Loucy (cell line): ENCODE results near the gene SRCIN1.

Source experiments
- H2AFZ ChIP-seq: fragments of 200-600 bp; sonication (generic); 2 replicates; pipeline ENCODE4 v1.6.0; 2016; ENCODE audit warnings: antibody characterized with exemption, mild to moderate bottlenecking, low read length, moderate library complexity
- H3F3A ChIP-seq: fragments of 200-600 bp; 2 replicates; pipeline ENCODE4 v1.6.0; 2016; ENCODE audit warnings: antibody characterized with exemption, low read depth, mild to moderate bottlenecking
- H3K27me3 ChIP-seq: fragments of 200-600 bp; sonication (generic); 2 replicates; pipeline ENCODE4 v1.6.1; 2014; ENCODE audit warnings: low read length, mild to moderate bottlenecking; ENCODE audit not compliant: insufficient read depth, poor library complexity, severe bottlenecking
- H3K36me3 ChIP-seq: fragments of 200-600 bp; sonication (generic); 2 replicates; pipeline ENCODE4 v1.6.1; 2016; ENCODE audit warnings: low read length; ENCODE audit not compliant: insufficient read depth
- H3K4me1 ChIP-seq: fragments of 200-600 bp; sonication (generic); 2 replicates; pipeline ENCODE4 v1.5.1; 2014; ENCODE audit warnings: low read length, mild to moderate bottlenecking; ENCODE audit not compliant: insufficient read depth, poor library complexity, severe bottlenecking
- H3K4me2 ChIP-seq: fragments of 200-600 bp; sonication (generic); 2 replicates; pipeline ENCODE4 v1.6.0; 2014; ENCODE audit warnings: antibody characterized with exemption, low read length, low read depth, mild to moderate bottlenecking; ENCODE audit not compliant: poor library complexity, severe bottlenecking
- H3K4me3 ChIP-seq: fragments of 200-600 bp; sonication (generic); 2 replicates; pipeline ENCODE4 v1.5.1; 2014; ENCODE audit warnings: low read length, mild to moderate bottlenecking, mixed read lengths; ENCODE audit not compliant: poor library complexity, severe bottlenecking
- H3K79me2 ChIP-seq: fragments of 200-600 bp; sonication (generic); 2 replicates; pipeline ENCODE4 v1.6.1; 2014; ENCODE audit warnings: low read length; ENCODE audit not compliant: insufficient read depth
- H3K9ac ChIP-seq: fragments of 200-600 bp; sonication (generic); 2 replicates; pipeline ENCODE4 v1.6.0; 2014; ENCODE audit warnings: mild to moderate bottlenecking, low read depth, low read length, moderate library complexity; ENCODE audit not compliant: poor library complexity, severe bottlenecking
- H3K9me2 ChIP-seq: fragments of 200-600 bp; sonication (generic); replicated peaks from 2 replicates; pipeline ENCODE4 v1.6.1; 2016; ENCODE audit warnings: low read depth, low read length, mixed read lengths
- H3K9me3 ChIP-seq: fragments of 200-600 bp; sonication (generic); 2 replicates; pipeline ENCODE4 v1.6.1; 2014; ENCODE audit warnings: mild to moderate bottlenecking, antibody characterized with exemption, low read length, low read depth; ENCODE audit not compliant: insufficient read depth
- H4K20me1 ChIP-seq: fragments of 200-600 bp; sonication (generic); 2 replicates; pipeline ENCODE4 v1.6.0; 2014; ENCODE audit warnings: antibody characterized with exemption, low read length, mild to moderate bottlenecking; ENCODE audit not compliant: insufficient read depth, poor library complexity, severe bottlenecking
- EZH2phosphoT487 ChIP-seq: fragments of 200-600 bp; IDR thresholded peaks from 2 replicates; pipeline ENCODE4 v1.6.1; 2018; ENCODE audit warnings: antibody characterized with exemption, mild to moderate bottlenecking, moderate library complexity, borderline replicate concordance
- TF ChIP-seq, protein P1 (sequence below): fragments of 200-600 bp; sonication (generic); conservative IDR thresholded peaks from 2 replicates; pipeline ENCODE4 v1.5.1; 2014; ENCODE audit warnings: mild to moderate bottlenecking, antibody characterized with exemption, low read length

SRCIN1 gene

DNA sequence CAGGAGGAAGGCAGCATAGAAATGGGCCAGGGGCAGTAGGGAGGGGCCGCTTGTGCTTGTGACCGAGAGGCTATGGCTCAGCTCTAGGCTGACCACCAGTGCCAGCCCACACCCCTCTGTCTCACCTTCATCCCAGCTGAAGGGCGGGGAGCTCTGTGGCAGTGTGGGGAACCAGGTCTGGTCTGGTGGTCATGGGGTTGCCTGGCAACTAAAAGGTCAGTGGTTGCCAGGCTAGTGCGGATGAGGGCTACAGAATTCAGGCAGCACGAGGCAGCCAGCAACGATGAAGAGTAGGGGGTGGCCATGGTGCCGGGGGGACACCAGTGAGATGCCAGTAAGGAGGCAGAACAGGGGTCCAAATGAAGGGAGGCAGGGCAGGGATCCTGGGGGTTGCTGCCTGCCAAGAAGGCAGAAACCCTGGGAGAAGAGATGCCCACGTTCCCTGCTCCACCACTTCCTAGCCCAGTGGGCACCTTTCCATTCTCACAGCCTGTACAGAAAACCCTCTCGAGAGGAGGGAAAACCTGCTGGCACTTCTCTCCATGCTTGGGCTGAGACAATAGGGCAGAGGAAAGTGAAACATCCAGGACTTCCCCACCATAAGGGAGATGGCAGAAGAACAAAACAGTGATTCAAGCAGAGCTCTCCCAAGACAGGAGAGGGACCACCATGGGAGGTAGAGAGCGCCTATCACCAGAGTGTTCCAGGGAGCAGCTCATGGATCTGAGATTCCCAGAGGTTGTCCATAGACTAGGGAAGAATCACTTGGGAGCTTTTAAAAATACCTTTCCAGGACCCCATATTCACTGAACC lies 39.7 kb downstream of the SRCIN1 start:
- H3F3A ChIP-seq: no peaks in the 10 kb centered on the region
- H3K4me2 ChIP-seq: no peak overlapping the region
- H3K4me1 ChIP-seq: no peaks in the 10 kb centered on the region
- no peaks in the 10 kb centered on the region for H3K9me2 ChIP-seq
- TF ChIP-seq, protein P1, sequence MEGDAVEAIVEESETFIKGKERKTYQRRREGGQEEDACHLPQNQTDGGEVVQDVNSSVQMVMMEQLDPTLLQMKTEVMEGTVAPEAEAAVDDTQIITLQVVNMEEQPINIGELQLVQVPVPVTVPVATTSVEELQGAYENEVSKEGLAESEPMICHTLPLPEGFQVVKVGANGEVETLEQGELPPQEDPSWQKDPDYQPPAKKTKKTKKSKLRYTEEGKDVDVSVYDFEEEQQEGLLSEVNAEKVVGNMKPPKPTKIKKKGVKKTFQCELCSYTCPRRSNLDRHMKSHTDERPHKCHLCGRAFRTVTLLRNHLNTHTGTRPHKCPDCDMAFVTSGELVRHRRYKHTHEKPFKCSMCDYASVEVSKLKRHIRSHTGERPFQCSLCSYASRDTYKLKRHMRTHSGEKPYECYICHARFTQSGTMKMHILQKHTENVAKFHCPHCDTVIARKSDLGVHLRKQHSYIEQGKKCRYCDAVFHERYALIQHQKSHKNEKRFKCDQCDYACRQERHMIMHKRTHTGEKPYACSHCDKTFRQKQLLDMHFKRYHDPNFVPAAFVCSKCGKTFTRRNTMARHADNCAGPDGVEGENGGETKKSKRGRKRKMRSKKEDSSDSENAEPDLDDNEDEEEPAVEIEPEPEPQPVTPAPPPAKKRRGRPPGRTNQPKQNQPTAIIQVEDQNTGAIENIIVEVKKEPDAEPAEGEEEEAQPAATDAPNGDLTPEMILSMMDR: no peak
- TF ChIP-seq EZH2phosphoT487: no peak
- H3K27me3 ChIP-seq: no peaks in the 10 kb centered on the region
- no peak overlapping the region for H3K9ac ChIP-seq
- no peaks in the 10 kb centered on the region for H3K79me2 ChIP-seq
- H2AFZ ChIP-seq: no peak overlapping the region
- no peaks in the 10 kb centered on the region for H3K9me3 ChIP-seq
- H3K4me3 ChIP-seq: no peak overlapping the region
- no peaks in the 10 kb centered on the region for H3K36me3 ChIP-seq
- H4K20me1 ChIP-seq: no peaks in the 10 kb centered on the region

- H3K9ac ChIP-seq: no peak overlapping the region
- H3K36me3 ChIP-seq: no peaks in the 10 kb centered on the region
- no peaks in the 10 kb centered on the region for H4K20me1 ChIP-seq
- H3K79me2 ChIP-seq: no peaks in the 10 kb centered on the region
- H3K9me3 ChIP-seq: no peaks in the 10 kb centered on the region
- no peak overlapping the region for H3K4me3 ChIP-seq
- no peaks in the 10 kb centered on the region for H3K27me3 ChIP-seq
- H2AFZ ChIP-seq: no peak overlapping the region
- H3K4me2 ChIP-seq: no peak overlapping the region
- H3F3A ChIP-seq: no peaks in the 10 kb centered on the region
- TF ChIP-seq EZH2phosphoT487: no peak
- TF ChIP-seq, protein P1: no peak
- no peaks in the 10 kb centered on the region for H3K9me2 ChIP-seq
- peaks cover 2% of the 10 kb centered on the region for H3K4me1 ChIP-seq
These were observed 40.9 kb downstream of the SRCIN1 start for GRCh38 chr17:38564869-38565268.

DNA sequence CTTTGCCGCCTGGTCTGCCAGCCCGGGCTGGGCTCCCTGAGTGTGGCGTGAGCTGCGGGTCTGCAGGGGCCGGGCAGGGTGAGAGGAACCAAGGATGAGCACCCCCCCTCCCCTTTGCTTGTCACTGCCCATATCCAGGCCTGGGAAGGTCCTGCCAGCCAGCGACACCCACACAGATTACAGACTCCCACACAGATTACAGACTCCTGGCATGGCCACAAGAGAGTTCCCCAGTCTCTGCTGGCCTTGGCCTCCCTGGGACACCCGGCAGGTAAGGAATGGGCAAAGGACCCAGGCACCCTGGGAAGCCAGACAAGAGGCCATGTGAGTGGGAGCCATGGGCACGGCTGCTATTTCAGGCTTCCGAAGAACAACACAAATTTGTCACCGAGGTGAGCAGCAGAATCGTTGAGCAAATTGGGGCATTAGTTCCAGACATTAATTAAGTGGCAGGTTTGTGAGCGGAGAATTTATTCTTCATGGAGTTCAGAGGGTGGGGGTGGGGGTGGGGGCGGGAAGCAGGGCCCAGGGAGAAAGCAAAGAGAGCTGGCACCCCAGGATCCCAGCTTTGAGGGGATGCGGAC lies 41.4 kb downstream of the SRCIN1 start:
- no peak for TF ChIP-seq EZH2phosphoT487
- TF ChIP-seq, protein P1: no peak
- no peak overlapping the region for H2AFZ ChIP-seq

More for the DNA sequence above, 41.4 kb downstream of the SRCIN1 start:
- H3K9me2 ChIP-seq: no peaks in the 10 kb centered on the region
- no peaks in the 10 kb centered on the region for H3K27me3 ChIP-seq
- H3K9ac ChIP-seq: no peak overlapping the region
- H3K9me3 ChIP-seq: no peaks in the 10 kb centered on the region
- H3F3A ChIP-seq: no peaks in the 10 kb centered on the region
- H3K4me3 ChIP-seq: no peak overlapping the region
- no peak overlapping the region for H3K4me2 ChIP-seq
- peaks cover 5% of the 10 kb centered on the region for H3K4me1 ChIP-seq
- no peaks in the 10 kb centered on the region for H3K36me3 ChIP-seq
- no peaks in the 10 kb centered on the region for H3K79me2 ChIP-seq
- H4K20me1 ChIP-seq: no peaks in the 10 kb centered on the region
